NCI-H2227 (cell line): ENCODE data around the gene MROH8.

ENCODE experiments used
- DNase-seq: peaks from one replicate; lab custom pipeline; 2025; ENCODE audit not compliant: unreplicated experiment; lab: John Stamatoyannopoulos, UW

MROH8 gene

GRCh38 chr20:37200376-37200775 is 21.0 kb upstream of the MROH8 start:
- DNase-seq: no peak

DNA sequence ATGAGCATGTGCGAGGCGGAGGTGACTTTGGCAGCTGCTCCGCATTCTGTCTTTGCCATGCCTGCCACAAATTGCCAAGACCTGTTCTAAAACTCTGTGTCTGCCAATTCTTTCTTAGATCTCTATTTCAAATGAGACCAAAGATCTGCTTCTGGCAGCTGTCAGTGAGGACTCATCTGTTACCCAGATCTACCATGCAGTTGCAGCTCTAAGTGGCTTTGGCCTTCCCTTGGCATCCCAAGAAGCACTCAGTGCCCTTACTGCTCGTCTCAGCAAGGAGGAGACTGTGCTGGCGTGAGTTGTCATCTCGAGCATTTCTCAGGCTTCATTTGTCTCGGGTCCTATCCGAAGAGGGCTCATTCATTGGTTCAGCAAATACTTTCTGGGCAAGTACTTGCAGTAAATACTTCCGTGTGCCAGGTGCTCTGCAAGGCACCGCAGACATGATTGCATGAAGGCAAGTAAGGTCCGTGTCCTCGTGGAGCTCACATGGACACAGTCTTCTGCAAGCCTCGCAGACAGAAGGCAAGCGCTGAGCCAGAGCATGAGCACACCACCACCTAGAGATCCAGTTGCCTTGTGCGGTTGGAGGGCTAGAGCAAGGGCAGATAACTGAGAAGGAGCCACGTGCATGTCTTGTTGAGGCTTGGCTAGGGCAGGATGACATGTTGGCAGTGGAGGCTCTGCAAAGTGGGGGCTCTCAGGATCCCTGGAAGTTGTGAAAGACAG is 19.7 kb upstream of the MROH8 start:
- DNase-seq: no peak

- no peak for DNase-seq
Observed at GRCh38 chr20:37194621-37195417, 15.5 kb upstream of the MROH8 start.

- DNase-seq: no peak
Observed at GRCh38 chr20:37193821-37194220, 14.5 kb upstream of the MROH8 start.

DNA sequence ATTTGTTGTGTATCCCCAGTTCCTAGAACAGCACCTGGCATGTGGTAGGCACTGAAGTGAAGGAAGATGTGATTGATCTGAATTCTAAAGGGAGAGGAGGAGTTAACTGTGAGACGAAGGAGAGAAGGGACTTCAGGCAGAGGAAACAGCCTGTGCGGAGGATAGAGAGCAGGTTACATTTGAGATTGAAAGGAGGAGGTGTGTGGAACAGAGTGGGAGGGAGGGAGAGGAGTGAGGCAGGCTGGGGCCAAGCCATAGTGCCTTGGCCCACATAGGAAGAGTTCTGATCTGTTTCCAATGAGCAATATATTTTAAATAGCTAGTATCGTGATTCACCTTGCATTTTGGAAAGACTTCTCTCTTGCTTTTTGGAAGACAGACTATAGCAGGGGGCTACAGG is 13.9 kb upstream of the MROH8 start:
- DNase-seq: no peak

DNA sequence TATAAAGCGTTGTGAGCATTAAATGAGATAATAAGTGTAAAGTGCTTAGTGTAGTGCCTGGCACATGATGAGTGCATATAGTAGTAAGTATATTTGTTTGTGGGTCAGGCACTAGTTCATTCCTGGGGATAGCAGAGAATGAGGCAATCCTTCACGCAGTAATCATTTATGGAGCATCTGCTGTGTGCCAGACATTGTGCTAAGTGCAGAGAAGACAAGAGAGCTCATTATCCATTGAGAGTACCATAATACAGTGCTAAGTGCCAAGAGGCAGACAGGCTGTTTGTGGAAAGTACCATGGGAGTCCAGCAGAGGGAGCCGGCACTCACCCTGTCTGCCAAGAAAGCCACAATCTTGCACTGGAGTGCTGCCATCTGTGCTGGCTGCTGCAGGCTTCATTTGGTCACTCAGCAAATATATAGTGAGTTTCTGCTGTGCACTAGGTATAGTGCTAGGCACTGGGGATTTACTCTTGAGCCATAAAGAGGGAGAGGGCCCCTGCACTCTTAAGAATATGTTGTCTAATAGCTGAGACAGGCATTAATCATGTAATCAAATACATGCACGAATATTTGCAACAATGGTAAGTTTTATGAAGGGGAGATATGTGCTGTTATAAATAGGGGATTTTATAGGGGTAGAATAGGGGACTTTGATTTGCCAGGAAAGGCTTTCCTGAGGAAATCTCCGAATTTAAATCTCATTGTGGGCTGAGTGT is 12.9 kb upstream of the MROH8 start:
- peak; percentile 83 for DNase-seq

- no peak for DNase-seq
Observed at GRCh38 chr20:37190354-37191112, 11.2 kb upstream of the MROH8 start.

DNA sequence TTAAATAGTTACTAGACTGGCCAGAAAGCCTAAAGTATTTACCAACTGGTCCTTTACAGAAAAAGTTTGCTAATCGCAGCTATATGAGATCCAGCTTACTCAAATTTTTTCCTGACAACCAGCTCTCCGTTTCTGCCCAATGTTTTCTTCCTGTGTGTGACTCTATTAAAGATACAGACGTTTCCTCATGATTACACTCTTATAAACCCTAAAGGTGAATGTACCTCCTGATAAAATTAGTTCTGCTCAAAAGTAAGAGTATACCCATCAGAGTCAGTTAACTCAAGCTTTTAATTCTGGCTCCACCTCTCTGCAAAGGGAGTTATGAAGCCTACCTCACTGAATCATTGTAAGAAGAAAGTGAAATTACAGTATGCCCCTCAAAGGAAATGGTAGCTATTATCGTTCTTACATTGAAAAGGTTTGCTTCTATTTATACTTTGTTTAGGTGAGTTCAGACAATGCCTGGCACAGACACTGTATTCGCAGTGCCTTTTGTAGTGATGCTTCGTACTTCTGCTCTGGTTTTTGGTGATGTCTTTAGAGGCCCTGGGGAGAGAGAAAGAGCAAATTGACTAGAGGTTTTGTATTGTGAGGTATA is 10.2 kb upstream of the MROH8 start:
- DNase-seq: no peak

GRCh38 chr20:37188787-37189186 is 9.4 kb upstream of the MROH8 start:
- no peak for DNase-seq

DNA sequence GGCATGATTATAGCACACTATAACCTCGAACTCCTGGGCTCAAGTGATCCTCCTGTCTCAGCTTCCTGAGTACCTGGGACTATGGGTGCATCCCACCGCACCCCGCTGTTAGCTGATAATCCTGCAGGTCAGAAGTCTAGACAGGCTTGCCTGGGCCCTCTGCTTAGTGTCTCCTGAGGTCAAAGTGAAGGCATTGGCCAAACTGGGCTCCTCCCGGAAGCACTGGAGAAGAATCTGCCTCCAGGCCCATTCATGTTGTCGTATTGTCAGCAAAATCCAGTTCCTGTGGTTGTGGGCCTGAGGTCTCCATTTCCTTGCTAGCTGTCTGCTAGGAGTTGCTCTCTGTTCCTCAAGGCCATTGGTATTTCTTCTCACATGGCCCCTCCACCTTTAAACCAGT is 6.3 kb upstream of the MROH8 start:
- no peak for DNase-seq

DNA sequence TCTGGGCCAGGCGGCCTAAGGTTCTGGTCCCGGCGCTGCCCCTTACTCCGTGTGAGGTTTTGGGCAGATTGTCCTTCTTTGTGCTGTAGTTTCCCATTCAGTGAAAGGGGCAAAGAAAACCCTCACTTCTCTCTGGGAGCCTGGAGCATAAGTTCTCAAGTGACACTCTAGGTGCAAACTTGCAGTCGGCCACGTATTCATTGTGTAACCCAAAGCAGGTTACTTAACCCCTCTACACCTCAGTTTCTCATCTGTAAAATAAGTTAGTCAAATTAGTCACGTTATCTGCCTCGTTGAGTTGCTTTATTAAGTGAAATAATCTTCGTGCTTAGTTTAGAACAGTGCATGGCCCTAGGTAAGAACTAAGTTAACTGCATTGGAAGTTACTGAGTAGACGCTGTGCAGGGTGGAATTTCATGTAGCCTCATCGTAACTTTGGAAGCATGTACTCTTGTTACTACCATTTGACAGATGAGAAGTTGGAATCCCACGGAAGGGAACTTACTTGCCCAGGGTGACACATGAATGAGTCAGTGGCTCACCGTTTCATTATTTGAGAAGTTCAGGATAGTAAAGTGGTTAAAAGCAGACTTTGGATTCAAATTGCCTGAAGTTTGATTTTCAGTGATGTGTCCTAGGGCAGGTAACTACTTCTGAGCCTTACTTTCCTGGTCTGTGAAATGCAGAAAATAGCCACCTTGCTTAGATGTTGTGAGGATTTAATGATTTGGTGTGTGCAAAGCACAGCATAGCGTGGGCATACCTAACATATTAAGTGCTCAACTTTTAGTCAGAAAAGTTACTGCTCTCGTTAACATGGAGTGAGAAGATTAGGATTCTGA is 556 bp upstream of the MROH8 start:
- DNase-seq: no peak

DNA sequence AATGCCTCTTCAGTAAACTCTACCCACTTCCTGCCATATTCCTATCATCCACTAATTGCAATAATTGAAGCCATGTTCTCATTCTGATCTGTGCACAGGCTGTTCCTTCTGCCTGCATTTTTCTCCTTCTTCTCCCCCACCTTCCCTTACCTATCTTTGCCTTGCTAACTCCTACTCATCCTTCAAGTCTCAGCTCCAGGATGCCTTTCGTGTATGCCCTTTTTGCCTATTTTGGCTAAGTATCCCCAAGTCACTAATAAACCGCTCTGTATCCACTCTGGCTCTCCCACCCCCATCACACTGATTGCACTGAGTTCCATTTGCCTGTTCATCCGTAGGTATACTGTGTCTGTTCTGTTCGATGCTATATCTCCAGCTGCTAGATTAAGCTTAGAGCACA is 6.5 kb downstream of the MROH8 start:
- no peak for DNase-seq

DNA sequence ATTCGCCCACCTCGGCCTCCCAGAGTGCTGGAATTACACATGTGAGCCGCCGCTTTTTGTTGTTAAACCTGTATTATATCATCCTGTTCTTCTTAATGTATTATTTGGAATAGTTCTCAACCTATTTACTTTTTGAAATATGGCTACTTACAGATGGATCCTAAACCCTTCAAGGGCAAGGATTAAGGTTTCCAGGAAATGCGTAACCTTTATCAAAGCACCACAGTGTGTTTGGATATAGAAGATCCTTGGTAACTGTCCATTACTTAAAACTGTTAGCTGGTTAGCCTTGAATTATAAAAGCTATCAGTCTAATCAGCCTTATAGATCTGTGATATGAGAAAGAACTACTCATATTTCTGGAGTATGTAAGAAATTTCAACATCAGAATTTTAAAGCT is 12.5 kb downstream of the MROH8 start:
- DNase-seq: no peak

DNA sequence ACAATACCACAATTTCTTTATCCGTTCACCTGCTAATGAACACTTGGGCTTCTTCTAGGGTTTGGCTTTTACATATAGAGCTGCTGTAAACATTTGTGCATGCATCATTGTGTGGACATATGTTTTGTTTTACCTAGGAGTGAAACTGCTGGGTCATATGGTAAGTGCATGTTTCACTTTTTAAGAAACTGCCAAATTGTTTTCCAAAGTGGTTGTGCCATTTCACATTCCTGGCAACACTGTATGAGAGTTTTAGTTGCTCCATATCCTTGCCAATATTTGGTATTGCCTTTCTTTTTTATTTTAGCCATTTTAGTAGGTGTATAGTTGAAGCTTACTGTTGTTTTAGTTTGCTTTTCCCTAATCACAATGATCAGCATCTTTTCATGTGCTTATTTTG is 14.3 kb downstream of the MROH8 start:
- no peak for DNase-seq

DNA sequence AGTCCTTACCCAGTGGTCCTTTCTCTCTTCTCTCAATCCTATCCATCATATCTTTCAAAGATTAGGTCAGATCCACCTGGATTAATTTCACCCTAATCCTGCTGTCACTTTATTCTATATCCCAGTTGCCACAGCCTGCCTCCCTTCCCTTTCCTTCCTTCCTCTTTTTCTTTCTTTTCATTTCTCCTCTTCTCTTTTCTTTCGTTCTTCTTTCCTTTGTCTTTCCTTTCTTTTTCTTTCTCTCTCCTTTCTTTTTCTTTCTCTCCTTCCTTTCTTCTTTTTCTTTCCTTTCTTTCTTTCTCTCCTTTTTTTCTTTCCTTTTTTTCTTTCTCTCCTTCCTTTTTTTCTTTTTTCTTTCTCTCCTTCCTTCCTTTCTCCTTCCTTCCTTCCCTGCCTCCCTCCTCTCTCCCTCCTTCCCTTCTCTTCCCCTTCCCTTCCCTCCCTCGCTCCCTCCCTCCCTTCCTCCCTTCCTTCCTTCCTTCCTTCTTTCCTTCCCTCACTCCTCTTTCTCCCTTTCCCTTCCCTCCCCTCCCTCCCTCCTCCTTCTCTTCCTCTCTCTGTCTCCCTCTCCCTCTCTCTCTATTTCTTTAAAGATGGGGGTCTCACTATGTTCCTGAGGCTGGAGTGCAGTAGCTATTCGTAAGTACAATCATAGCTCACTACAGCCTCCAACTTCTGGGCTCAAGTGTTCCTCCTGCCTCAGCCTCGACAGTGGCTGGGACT is 15.4 kb downstream of the MROH8 start:
- DNase-seq: no peak

GRCh38 chr20:37162646-37163045 is 16.7 kb downstream of the MROH8 start:
- DNase-seq: no peak

- DNase-seq: no peak
Observed at GRCh38 chr20:37161830-37162549, 17.4 kb downstream of the MROH8 start.

- DNase-seq: no peak
Observed at GRCh38 chr20:37160683-37161082, 18.7 kb downstream of the MROH8 start.

- DNase-seq: no peak
Observed at GRCh38 chr20:37158248-37158647, 21.1 kb downstream of the MROH8 start.
